Endothelial cell of umbilical vein (primary cell): ENCODE measurements around the gene PIK3R6. TPM values are rescaled to one million over a fixed set of nuclear protein-coding genes. Genes with fewer than 3 reads are reported as not detected.

Experiments
- BruUV-seq: library from RNA; stranded (reverse); fragments of 400-500 nt; replicated peaks from 2 replicates; lab custom pipeline; 2021; lab: Mats Ljungman, UMichigan
- CTCF ChIA-PET: fragments of 300-600, 350-600 bp; sonication (Branson Sonifier 250); formaldehyde crosslinking; loops from one replicate; lab custom pipeline; 2021; ENCODE audit warnings: antibody characterized with exemption, inconsistent platforms; lab: Charles Lee
- POLR2A ChIA-PET: fragments of 300-600, 350-600 bp; sonication (Branson Sonifier 250); formaldehyde crosslinking; loops from one replicate; lab custom pipeline; 2021; ENCODE audit warnings: antibody characterized with exemption, inconsistent platforms; lab: Charles Lee
- DNase-seq: peaks from one replicate; pipeline ENCODE4 v3.0.0-alpha.2; 2011; ENCODE audit warnings: low read depth, low spot score
- FAIRE-seq: peaks from 2 replicates; lab custom pipeline; 2011; peaks lifted over from hg19 to GRCh38; lab: Jason Lieb, UNC
- H2AFZ ChIP-seq: 2 replicates; pipeline ENCODE4 v1.6.0; 2012; ENCODE audit warnings: low read depth, low read length, control low read depth, inconsistent platforms
- H3K27ac ChIP-seq: 2 replicates; pipeline ENCODE4 v1.5.1; 2011; ENCODE audit warnings: low read depth, mild to moderate bottlenecking, control low read depth, low read length, moderate library complexity; ENCODE audit not compliant: insufficient read depth
- H3K27me3 ChIP-seq, 2 experiments: 2 replicates each; pipeline versions ENCODE4 v1.6.0 to v1.6.1; 2011; ENCODE audit warnings: low read length in 2 of 2, mixed read lengths in 1 of 2; ENCODE audit not compliant: control insufficient read depth in 2 of 2, insufficient read depth in 2 of 2
- H3K36me3 ChIP-seq, 2 experiments: 2 replicates in 1 of 2; 3 replicates in 1 of 2; pipeline ENCODE4 v1.5.1; 2011; ENCODE audit warnings: low read length in 2 of 2, mild to moderate bottlenecking in 1 of 2, moderate library complexity in 1 of 2; ENCODE audit not compliant: control insufficient read depth in 2 of 2, insufficient read depth in 2 of 2; ENCODE audit errors: extremely low read depth in 1 of 2
- H3K4me1 ChIP-seq: 3 replicates; pipeline ENCODE4 v1.5.1; 2011; ENCODE audit warnings: mild to moderate bottlenecking, low read length; ENCODE audit not compliant: control insufficient read depth, insufficient read depth; ENCODE audit errors: extremely low read depth
- H3K4me2 ChIP-seq: 2 replicates; pipeline ENCODE4 v1.6.1; 2011; ENCODE audit warnings: low read length, control low read depth, mixed read lengths; ENCODE audit not compliant: insufficient read depth
- H3K4me3 ChIP-seq, 3 experiments: fragments of 200-600 bp in 1 of 3; sonication (generic), shearing (Covaris generic) in 1 of 3; replicated peaks in 1 of 3; 2 replicates each; pipeline ENCODE4 v1.5.1; 2011 to 2016; ENCODE audit warnings: control low read depth in 3 of 3, low read length in 3 of 3, mild to moderate bottlenecking in 2 of 3, inconsistent platforms in 1 of 3, low read depth in 1 of 3, moderate library complexity in 1 of 3; ENCODE audit not compliant: insufficient read depth in 1 of 3
- H3K79me2 ChIP-seq: 2 replicates; pipeline ENCODE4 v1.6.0; 2012; ENCODE audit warnings: low read length, inconsistent platforms; ENCODE audit not compliant: control insufficient read depth, insufficient read depth
- H3K9ac ChIP-seq: replicated peaks from 2 replicates; pipeline ENCODE3; 2011; ENCODE audit warnings: low read length, control low read depth; ENCODE audit not compliant: insufficient read depth; ENCODE audit errors: extremely low read depth
- H3K9me1 ChIP-seq: replicated peaks from 3 replicates; pipeline ENCODE4 v1.6.0; 2011; ENCODE audit warnings: mild to moderate bottlenecking, low read length; ENCODE audit not compliant: control insufficient read depth, insufficient read depth; ENCODE audit errors: extremely low read depth
- H3K9me3 ChIP-seq: replicated peaks from 2 replicates; pipeline ENCODE4 v1.5.1; 2012; ENCODE audit warnings: low read length, inconsistent platforms; ENCODE audit not compliant: control insufficient read depth, insufficient read depth
- H4K20me1 ChIP-seq: replicated peaks from 2 replicates; pipeline ENCODE3; 2011; ENCODE audit warnings: mild to moderate bottlenecking, low read length; ENCODE audit not compliant: control insufficient read depth, insufficient read depth; ENCODE audit errors: extremely low read depth
- CTCF ChIP-seq, 2 donors: IDR thresholded peaks; 1 replicate in 1 of 2; 2 replicates in 1 of 2; pipeline ENCODE4 v1.5.1; 2011; ENCODE audit warnings: low read length in 2 of 2, mild to moderate bottlenecking in 2 of 2, moderate library complexity in 2 of 2, control low read depth in 1 of 2, inconsistent platforms in 1 of 2, low read depth in 1 of 2; ENCODE audit not compliant: insufficient read depth in 1 of 2; ENCODE audit errors: extremely low read depth in 1 of 2
- EZH2 ChIP-seq: IDR thresholded peaks from 2 replicates; pipeline ENCODE4 v1.6.1; 2012; ENCODE audit warnings: borderline replicate concordance, low read depth, mild to moderate bottlenecking, moderate library complexity, low read length, inconsistent platforms; ENCODE audit not compliant: severe bottlenecking
- FOS ChIP-seq: IDR thresholded peaks from 2 replicates; pipeline ENCODE4 v1.6.1; 2011; ENCODE audit warnings: mild to moderate bottlenecking, low read length, moderate library complexity, borderline replicate concordance; ENCODE audit not compliant: insufficient read depth
- GATA2 ChIP-seq: IDR thresholded peaks from 2 replicates; pipeline ENCODE4 v1.7.0; 2011; ENCODE audit warnings: low read depth, mild to moderate bottlenecking, moderate library complexity, mixed read lengths, low read length; ENCODE audit not compliant: insufficient read length, insufficient read depth
- JUN ChIP-seq: IDR thresholded peaks from 2 replicates; pipeline ENCODE4 v1.6.1; 2011; ENCODE audit warnings: borderline replicate concordance, low read depth; ENCODE audit not compliant: insufficient read length, insufficient read depth
- MAX ChIP-seq: IDR thresholded peaks from 2 replicates; pipeline ENCODE4 v1.6.1; 2011; ENCODE audit not compliant: insufficient read depth, insufficient read length
- MYC ChIP-seq: IDR thresholded peaks from one replicate; pipeline ENCODE4 v1.6.1; 2011; ENCODE audit warnings: mild to moderate bottlenecking, low read depth, low read length
- POLR2A ChIP-seq: IDR thresholded peaks from 2 replicates; pipeline ENCODE4 v1.6.1; 2012; ENCODE audit warnings: low read depth, mild to moderate bottlenecking, control low read depth, low read length
- POLR2AphosphoS5 ChIP-seq: IDR thresholded peaks from 2 replicates; pipeline ENCODE4 v1.6.1; 2012; ENCODE audit warnings: low read depth, mild to moderate bottlenecking, control low read depth, low read length, moderate library complexity; ENCODE audit not compliant: insufficient read depth
- dilution Hi-C: fragments of 300-500 bp; cut with MboI; formaldehyde crosslinking; loops from one replicate; pipeline ENCODE4 v1.15.0; 2019; ENCODE audit warnings: low sequenced_read_pairs; ENCODE audit not compliant: extremely low pct_ligation_motif_present
- intact Hi-C: fragments of 100-400 bp; cut with micrococcal nuclease; formaldehyde crosslinking; loops from one replicate; pipeline ENCODE4 v1.10.0; 2022
- polyA plus RNA-seq, 4 experiments: library from polyadenylated mRNA; depleted of rRNA in 3 of 4; stranded (reverse) in 3 of 4; unstranded in 1 of 4; fragments of >200 nt; gene quantifications; 2 replicates each; pipeline versions ENCODE4 v1.2.1 to v1.2.3, GENCODE V29; 2011 to 2012; ENCODE audit warnings: missing spikeins in 1 of 4
- total RNA-seq: library from RNA; stranded (reverse); gene quantifications from 2 replicates; pipeline ENCODE4 v1.2.3, GENCODE V29; 2021

Gene PIK3R6
- total and polyA plus RNA-seq, 2 donors (not counting 3 experiments of a cell fraction or from before 2014, with no cell fraction given), result not detected

- H3K27me3 ChIP-seq, result peaks cover 0 to 4% of the 10 kb centered on the region in 2 experiments
- no peaks in the 10 kb centered on the region for H3K36me3 ChIP-seq
- H3K9me3 ChIP-seq, result no peaks in the 10 kb centered on the region
- TF ChIP-seq MYC (no peak), CTCF (IDR thresholded peaks at IDR 0.05; ENCODE audit: extremely low read depth in 1 of 2, insufficient read depth in 1 of 2, low read depth in 1 of 2, low read length in 2 of 2) (no peak)
- no peaks in the 10 kb centered on the region for H4K20me1 ChIP-seq
- FAIRE-seq, result no peak
- H3K4me2 ChIP-seq, result no peak overlapping the region
- no peaks in the 10 kb centered on the region for H3K79me2 ChIP-seq
- H3K4me3 ChIP-seq, result no peak overlapping the region
- H2AFZ ChIP-seq, result no peak overlapping the region
- ChIA-PET CTCF (interaction anchor here (2.1 kb wide), 1 partner anchor 14 kb away, joined by 5 read pairs; no protein-coding TSS in a partner anchor), POLR2A (no interaction called here)
- no peaks in the 10 kb centered on the region for H3K4me1 ChIP-seq
- H3K9me1 ChIP-seq, result no peaks in the 10 kb centered on the region
- intact Hi-C loops, result no loop called here
- dilution Hi-C loops, result no loop called here
- no peak overlapping the region for H3K27ac ChIP-seq
- no TSS peak for BruUV-seq
- no peak for DNase-seq
- no peak overlapping the region for H3K9ac ChIP-seq
Observed at GRCh38 chr17:8880466-8880865, 13.0 kb upstream of the PIK3R6 start.

GRCh38 chr17:8879410-8879809, 11.9 kb upstream of the PIK3R6 start:
- FAIRE-seq (no peak), DNase-seq (no peak)
- H3K4me3 ChIP-seq, result no peak overlapping the region
- intact Hi-C loops (no loop called here), dilution Hi-C loops (no loop called here)
- ChIA-PET POLR2A (no interaction called here), CTCF (interaction anchor here (2.1 kb wide), 1 partner anchor 15 kb away, joined by 5 read pairs; no protein-coding TSS in a partner anchor)
- no peak overlapping the region for H2AFZ ChIP-seq
- H4K20me1 ChIP-seq, result no peaks in the 10 kb centered on the region
- H3K79me2 ChIP-seq, result no peaks in the 10 kb centered on the region
- H3K9me3 ChIP-seq, result no peaks in the 10 kb centered on the region
- H3K4me2 ChIP-seq, result no peak overlapping the region
- no peak overlapping the region for H3K9ac ChIP-seq
- H3K9me1 ChIP-seq, result no peaks in the 10 kb centered on the region
- no peaks in the 10 kb centered on the region for H3K36me3 ChIP-seq
- H3K27me3 ChIP-seq, result peaks cover 0 to 4% of the 10 kb centered on the region in 2 experiments
- no peaks in the 10 kb centered on the region for H3K4me1 ChIP-seq
- BruUV-seq, result no TSS peak
- H3K27ac ChIP-seq, result no peak overlapping the region
- TF ChIP-seq MAX, result no peak
- TF ChIP-seq POLR2AphosphoS5, result no peak
- no peak for TF ChIP-seq FOS
- no peak for TF ChIP-seq GATA2
- TF ChIP-seq MYC, result no peak
- no peak for TF ChIP-seq EZH2
- TF ChIP-seq CTCF (IDR thresholded peaks at IDR 0.05; ENCODE audit: extremely low read depth in 1 of 2, insufficient read depth in 1 of 2, low read depth in 1 of 2, low read length in 2 of 2), result no peak
- no peak for TF ChIP-seq JUN
- no peak for TF ChIP-seq POLR2A
